ENCODE measurements around the gene WDR18.

Gene WDR18

GRCh38 chr19:976476-976875, 7.7 kb upstream of the WDR18 start:
- no peak for TF ChIP-seq CTCF (IDR thresholded peaks at IDR 0.05; ENCODE audit: extremely low read depth, insufficient read depth, missing control alignments)
- in situ Hi-C loops (cut with MboI; ENCODE audit: low pct_unique_long_range_greater_than_20kb, low sequenced_read_pairs, unreplicated experiment) = no loop called here
- no peak for DNase-seq (ENCODE audit: low spot score)

- TF ChIP-seq CTCF (IDR thresholded peaks at IDR 0.05; ENCODE audit: extremely low read depth, insufficient read depth, missing control alignments) = no peak
- no peak for DNase-seq (ENCODE audit: low spot score)
- in situ Hi-C loops (cut with MboI; ENCODE audit: low pct_unique_long_range_greater_than_20kb, low sequenced_read_pairs, unreplicated experiment) = no loop called here
These were observed 7.1 kb upstream of the WDR18 start for GRCh38 chr19:977058-977464.

GRCh38 chr19:979318-979741, 4.8 kb upstream of the WDR18 start:
- peak; percentile 90 for DNase-seq (ENCODE audit: low spot score)
- in situ Hi-C loops (cut with MboI; ENCODE audit: low pct_unique_long_range_greater_than_20kb, low sequenced_read_pairs, unreplicated experiment) = no loop called here
- TF ChIP-seq CTCF (IDR thresholded peaks at IDR 0.05; ENCODE audit: extremely low read depth, insufficient read depth, missing control alignments) = no peak

GRCh38 chr19:980133-980998, 3.8 kb upstream of the WDR18 start:
- TF ChIP-seq CTCF (IDR thresholded peaks at IDR 0.05; ENCODE audit: extremely low read depth, insufficient read depth, missing control alignments) = no peak
- DNase-seq (ENCODE audit: low spot score) = no peak
- in situ Hi-C loops (cut with MboI; ENCODE audit: low pct_unique_long_range_greater_than_20kb, low sequenced_read_pairs, unreplicated experiment) = loop anchor here (5.0 to 10.0 kb wide), 2 partner anchors 58 to 126 kb away; partner anchors contain the start of genes CFD and ELANE

GRCh38 chr19:982567-983170, 1.5 kb upstream of the WDR18 start:
- in situ Hi-C loops (cut with MboI; ENCODE audit: low pct_unique_long_range_greater_than_20kb, low sequenced_read_pairs, unreplicated experiment) = loop anchor here (5.0 to 10.0 kb wide), 2 partner anchors 60 to 128 kb away; partner anchors contain the start of genes CFD and ELANE
- DNase-seq (ENCODE audit: low spot score) = peak; percentile 97
- TF ChIP-seq CTCF (IDR thresholded peaks at IDR 0.05; ENCODE audit: extremely low read depth, insufficient read depth, missing control alignments) = peak; percentile 98

- in situ Hi-C loops (cut with MboI; ENCODE audit: low pct_unique_long_range_greater_than_20kb, low sequenced_read_pairs, unreplicated experiment) = loop anchor here (10.0 kb wide), 1 partner anchor 131 kb away; the partner anchor contains the start of genes CFD and ELANE
- DNase-seq (ENCODE audit: low spot score) = no peak
- no peak for TF ChIP-seq CTCF (IDR thresholded peaks at IDR 0.05; ENCODE audit: extremely low read depth, insufficient read depth, missing control alignments)
These were observed 1.9 kb downstream of the WDR18 start for GRCh38 chr19:986083-986482.

Measured in GM13977 (cell line).